GM19455 (cell line): ENCODE data around the gene CASP6.

ENCODE experiments used
- ATAC-seq: cut with Tn5 transposase; IDR thresholded peaks from one replicate; pipeline ENCODE4 v1.9.1; 2021; ENCODE audit not compliant: unreplicated experiment

CASP6 gene

DNA sequence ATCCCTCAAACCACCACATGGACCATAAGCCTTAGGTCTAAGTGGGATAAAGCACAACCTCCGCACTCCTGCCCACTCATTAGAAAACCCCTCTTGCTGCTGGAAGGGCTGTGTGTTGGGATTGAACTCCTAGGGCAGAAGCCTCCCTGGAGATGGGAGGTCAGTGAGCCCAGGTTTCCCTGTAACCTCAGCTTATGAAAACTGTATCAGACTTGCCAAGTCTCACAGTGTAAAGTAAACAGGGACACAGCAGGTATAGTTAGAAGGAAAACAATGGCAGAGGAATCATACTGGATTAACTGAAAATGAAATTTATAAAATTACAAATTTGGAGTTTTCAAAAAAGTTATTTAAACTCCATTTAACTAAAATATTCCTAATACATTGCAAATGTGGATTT lies 29.9 kb downstream of the CASP6 start:
- ATAC-seq: no peak

DNA sequence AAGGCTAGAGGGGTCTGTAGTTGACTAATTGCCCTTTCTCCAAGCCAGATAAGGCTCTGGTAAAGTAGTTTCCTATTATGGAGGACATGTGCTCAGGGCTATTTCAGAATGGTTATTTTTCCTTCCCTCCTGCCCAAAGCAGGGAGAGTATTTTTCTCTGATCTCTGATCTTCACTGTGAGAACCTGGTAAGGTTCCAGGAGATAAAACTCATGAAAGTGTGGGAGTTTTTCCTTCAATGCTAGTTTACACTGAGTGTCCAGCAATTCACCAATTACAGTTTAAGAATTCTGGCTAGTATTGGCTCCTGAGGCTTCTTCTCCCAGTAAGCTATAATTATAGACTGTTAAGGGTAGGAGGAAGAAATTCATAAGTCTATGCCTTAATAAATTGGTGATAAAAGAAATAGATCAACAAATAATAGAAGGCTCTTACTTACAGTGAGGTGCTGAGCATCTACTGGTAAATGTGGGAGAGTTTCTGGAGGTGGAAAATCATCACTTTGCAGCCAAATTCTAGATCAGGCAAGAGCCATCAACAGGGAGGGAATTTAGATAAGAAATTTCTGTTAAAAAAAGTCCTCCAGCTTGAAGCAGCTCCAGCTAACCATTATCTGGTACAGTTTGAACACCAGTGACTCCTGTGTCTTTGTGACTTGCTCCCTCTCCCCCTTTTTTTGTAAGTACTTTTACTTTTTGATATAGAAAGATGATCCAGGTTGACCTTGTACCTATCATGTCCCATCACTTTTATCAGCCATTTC lies 30.9 kb downstream of the CASP6 start:
- ATAC-seq: no peak

DNA sequence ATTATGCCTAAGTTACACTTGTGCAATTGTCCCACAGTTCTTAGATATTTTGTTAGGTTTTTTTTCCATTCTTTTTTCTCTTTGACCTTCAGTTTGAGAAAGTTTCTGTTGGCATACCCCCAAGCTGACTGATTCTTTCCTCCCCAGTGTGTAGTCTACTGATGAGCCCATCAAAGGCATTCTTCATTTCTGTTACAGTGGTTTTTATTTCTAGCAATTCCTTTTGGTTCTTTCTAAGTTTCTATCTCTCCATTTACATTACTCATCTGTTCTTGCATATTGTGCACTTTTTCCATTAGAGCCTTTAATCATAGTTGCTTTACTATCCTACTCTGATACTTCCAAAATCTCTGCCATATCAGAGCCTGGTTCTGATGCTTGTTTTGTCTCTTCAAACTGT lies 31.9 kb downstream of the CASP6 start:
- no peak for ATAC-seq

- no peak for ATAC-seq
Measured at GRCh38 chr4:109665783-109666485, 37.3 kb downstream of the CASP6 start.

DNA sequence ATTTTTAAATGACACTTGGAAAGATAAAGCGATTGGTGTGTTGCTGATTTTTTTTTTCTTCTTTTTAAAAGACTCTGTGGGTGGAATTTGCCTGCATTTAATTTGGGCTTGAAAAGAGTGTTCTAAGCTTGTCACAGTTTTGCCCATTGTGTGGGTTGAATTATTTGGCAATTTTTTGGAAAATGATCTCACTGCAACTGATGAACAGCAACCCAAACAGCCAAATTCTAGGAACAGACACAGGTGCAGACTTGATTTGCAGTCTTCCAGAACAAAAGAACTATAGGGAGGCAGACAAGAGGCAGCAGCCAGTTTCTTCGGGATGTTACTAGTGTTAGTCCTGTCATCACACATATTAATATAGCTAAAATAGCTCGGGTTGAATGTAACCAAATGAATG lies 40.5 kb downstream of the CASP6 start:
- ATAC-seq: no peak

DNA sequence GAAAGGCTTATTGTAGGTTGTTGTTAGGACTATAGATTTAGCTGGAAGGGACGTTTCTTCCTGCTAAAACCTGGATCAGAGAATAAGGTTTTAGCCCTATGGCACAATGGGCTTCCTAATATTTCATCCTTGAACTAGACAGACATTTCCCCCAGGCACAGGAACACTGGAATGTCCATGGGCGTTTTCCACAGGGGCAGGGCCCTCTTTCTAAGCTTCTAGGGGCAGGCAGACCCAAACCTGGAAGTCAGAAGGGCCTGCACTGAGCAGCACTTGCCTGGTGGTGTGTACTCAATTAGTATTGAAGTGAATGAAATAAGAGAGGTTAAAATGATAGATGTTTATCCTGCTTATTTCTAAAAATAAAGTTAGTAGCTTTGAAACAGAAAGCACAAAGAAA lies 41.1 kb downstream of the CASP6 start:
- no peak for ATAC-seq

DNA sequence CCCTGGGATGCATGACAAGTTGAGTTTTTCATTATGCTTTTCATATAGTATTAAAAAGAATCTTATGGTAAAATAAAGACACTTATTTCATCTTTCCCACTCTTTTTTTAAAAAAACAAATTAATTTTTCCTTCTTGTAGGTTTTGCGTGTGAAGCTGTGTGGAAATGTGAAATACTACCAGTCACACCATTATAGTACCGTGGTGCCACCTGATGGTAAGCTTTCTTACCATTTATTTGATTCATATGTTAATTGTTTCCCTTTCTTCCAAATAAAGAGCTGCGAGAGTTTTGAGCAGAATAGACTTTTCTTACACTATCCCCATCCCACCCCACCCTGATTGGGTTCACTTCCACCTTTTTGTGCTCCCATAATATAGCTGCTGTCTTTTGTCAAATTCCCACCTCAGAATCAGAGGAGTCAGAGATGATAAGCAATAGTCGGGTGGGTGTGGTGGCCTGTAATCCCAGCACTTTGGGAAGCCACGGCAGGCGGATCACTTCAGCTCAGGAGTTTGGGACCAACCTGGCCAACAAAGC lies 44.3 kb downstream of the CASP6 start:
- ATAC-seq: no peak

GRCh38 chr4:109657854-109658418 lies 45.3 kb downstream of the CASP6 start:
- ATAC-seq: no peak

- no peak for ATAC-seq
Measured at GRCh38 chr4:109655396-109655795, 47.8 kb downstream of the CASP6 start.

GRCh38 chr4:109649872-109650271 lies 53.4 kb downstream of the CASP6 start:
- peak; percentile 84 for ATAC-seq

GRCh38 chr4:109648997-109649575 lies 54.2 kb downstream of the CASP6 start:
- ATAC-seq: no peak

- ATAC-seq: peak; percentile 60
Measured at GRCh38 chr4:109648266-109648996, 54.8 kb downstream of the CASP6 start.

GRCh38 chr4:109645874-109646710 lies 57.2 kb downstream of the CASP6 start:
- ATAC-seq: no peak

GRCh38 chr4:109640644-109641043 lies 62.6 kb downstream of the CASP6 start:
- ATAC-seq: no peak
